Rectal smooth muscle tissue (tissue), 1 donor: Measurements from ENCODE around the gene PSMD13.

Source experiments
- H3K27ac ChIP-seq: one replicate; pipeline ENCODE4 v1.7.0; 2013; ENCODE audit warnings: low read depth, low read length, inconsistent platforms
- H3K27me3 ChIP-seq: one replicate; pipeline ENCODE4 v1.7.0; 2013; ENCODE audit warnings: low read length; ENCODE audit not compliant: control insufficient read depth, insufficient read depth
- H3K36me3 ChIP-seq: one replicate; pipeline ENCODE4 v1.7.0; 2013; ENCODE audit warnings: low read length; ENCODE audit not compliant: control insufficient read depth, insufficient read depth
- H3K4me1 ChIP-seq: one replicate; pipeline ENCODE4 v1.7.0; 2013; ENCODE audit warnings: low read length; ENCODE audit not compliant: control insufficient read depth, insufficient read depth
- H3K4me3 ChIP-seq: one replicate; pipeline ENCODE4 v1.7.0; 2013; ENCODE audit warnings: low read length
- H3K9ac ChIP-seq: one replicate; pipeline ENCODE4 v1.7.0; 2013; ENCODE audit warnings: low read length

Gene PSMD13

GRCh38 chr11:279040-279965 is 42.5 kb downstream of the PSMD13 start:
- peak overlapping the region; percentile 21 for H3K4me3 ChIP-seq
- H3K27ac ChIP-seq, result no peak overlapping the region
- no peaks in the 10 kb centered on the region for H3K36me3 ChIP-seq
- peaks cover 37% of the 10 kb centered on the region for H3K27me3 ChIP-seq
- H3K9ac ChIP-seq, result no peak overlapping the region
- no peaks in the 10 kb centered on the region for H3K4me1 ChIP-seq

GRCh38 chr11:279966-280705 is 43.4 kb downstream of the PSMD13 start:
- H3K4me3 ChIP-seq, result peak overlapping the region; percentile 57
- no peaks in the 10 kb centered on the region for H3K36me3 ChIP-seq
- peaks cover 40% of the 10 kb centered on the region for H3K27me3 ChIP-seq
- H3K9ac ChIP-seq, result no peak overlapping the region
- H3K4me1 ChIP-seq, result no peaks in the 10 kb centered on the region
- H3K27ac ChIP-seq, result no peak overlapping the region

GRCh38 chr11:280706-281485 is 44.1 kb downstream of the PSMD13 start:
- Histone ChIP-seq H3K27me3 (peaks cover 43% of the 10 kb centered on the region), H3K9ac (no peak overlapping the region), H3K4me3 (peak overlapping the region; percentile 57), H3K4me1 (no peaks in the 10 kb centered on the region), H3K36me3 (no peaks in the 10 kb centered on the region), H3K27ac (no peak overlapping the region)

DNA sequence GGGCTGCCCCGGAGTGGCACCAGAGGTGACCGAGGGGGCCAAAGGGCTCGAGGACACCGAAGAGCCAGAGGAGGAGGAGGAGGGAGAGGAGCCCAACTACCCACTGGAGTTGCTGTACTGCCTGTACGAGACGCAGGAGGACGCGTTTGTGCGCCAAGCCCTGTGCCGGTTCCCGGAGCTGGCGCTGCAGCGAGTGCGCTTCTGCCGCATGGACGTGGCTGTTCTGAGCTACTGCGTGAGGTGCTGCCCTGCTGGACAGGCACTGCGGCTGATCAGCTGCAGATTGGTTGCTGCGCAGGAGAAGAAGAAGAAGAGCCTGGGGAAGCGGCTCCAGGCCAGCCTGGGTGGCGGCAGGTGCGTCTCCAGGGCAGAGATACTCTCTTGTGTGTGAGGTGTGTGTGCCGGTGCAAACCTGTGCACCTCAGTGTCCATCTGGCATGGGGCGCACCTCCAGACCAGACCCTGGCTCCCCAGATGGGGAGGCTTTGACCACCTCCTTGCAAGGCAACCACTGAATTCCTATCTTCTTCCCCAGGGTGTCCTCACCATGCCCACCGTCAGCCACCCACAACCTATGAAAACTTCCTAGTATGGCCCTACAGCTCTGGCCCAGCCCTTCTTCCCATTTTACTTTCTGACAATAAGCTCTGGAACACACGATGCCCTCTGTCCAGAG is 44.8 kb downstream of the PSMD13 start:
- Histone ChIP-seq H3K36me3 (no peaks in the 10 kb centered on the region), H3K4me3 (peak overlapping the region; percentile 47), H3K27me3 (peaks cover 44% of the 10 kb centered on the region), H3K9ac (no peak overlapping the region), H3K4me1 (no peaks in the 10 kb centered on the region), H3K27ac (no peak overlapping the region)

- Histone ChIP-seq H3K9ac (no peak overlapping the region), H3K27ac (no peak overlapping the region), H3K27me3 (peaks cover 47% of the 10 kb centered on the region), H3K4me1 (no peaks in the 10 kb centered on the region), H3K4me3 (no peak overlapping the region), H3K36me3 (no peaks in the 10 kb centered on the region)
These were observed 45.4 kb downstream of the PSMD13 start for GRCh38 chr11:282171-282570.

DNA sequence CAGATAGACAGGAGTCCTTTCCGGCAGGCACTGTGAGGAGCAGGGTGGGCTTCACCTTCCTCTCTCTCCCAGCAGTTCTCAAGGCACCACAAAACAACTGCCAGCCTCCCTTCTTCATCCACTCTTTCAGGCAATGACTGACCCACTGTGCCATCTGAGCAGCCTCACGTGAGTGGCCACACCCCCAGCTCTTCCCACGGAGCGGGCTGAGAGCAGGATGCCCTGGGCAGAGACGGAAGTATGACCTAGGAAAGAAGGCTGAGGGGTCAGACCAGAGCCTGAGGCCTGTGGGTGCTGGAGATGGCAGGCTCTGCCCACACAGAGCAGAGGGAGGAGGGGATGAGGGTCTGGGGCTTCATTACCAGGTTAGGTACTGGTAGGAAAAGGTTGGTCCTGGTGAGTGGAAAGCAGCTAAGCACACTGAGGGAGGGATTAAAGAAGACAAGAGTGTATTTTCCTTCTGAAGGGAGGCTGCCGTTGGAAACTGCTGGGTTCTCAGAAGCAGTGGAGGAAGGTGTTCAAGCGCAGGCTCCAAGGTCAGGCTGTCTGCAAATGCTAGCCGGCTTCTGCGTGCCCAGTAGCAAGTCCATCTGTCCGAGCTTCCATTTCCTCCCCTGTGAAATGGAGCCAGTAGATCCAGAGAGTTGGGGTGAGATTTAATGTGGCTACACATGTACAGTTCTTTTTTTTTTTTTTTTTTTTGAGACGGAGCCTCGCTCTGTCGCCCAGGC is 46.0 kb downstream of the PSMD13 start:
- no peak overlapping the region for H3K27ac ChIP-seq
- no peak overlapping the region for H3K4me3 ChIP-seq
- H3K9ac ChIP-seq, result no peak overlapping the region
- no peaks in the 10 kb centered on the region for H3K4me1 ChIP-seq
- H3K27me3 ChIP-seq, result peaks cover 51% of the 10 kb centered on the region
- no peaks in the 10 kb centered on the region for H3K36me3 ChIP-seq

DNA sequence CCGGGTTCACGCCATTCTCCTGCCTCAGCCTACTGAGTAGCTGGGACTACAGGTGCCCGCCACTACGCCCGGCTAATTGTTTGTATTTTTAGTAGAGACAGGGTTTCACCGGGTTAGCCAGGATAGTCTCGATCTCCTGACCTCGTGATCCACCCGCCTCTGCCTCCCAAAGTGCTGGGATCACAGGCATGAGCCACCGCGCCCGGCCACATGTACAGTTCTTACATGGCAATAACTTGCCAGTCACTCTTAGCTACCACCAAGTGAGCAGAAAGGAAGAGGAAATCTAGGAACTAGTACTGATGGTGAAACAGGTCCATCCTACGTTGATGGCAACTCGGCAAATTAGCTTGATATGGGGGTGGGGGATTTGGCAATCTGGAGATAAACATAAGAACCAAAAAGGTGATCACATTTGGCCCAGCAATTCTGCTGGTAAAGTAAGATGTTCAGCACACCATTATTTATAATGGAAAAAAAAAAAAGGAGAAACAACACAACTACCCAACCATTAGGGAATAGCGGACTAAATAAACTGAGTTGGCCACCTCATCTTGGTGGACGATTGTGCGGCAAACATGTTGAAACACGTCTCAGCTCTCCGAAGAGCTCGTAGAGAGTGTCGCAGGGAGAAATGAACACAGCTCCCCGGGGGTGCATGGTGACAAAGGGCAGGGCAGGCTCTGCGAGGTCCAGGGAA is 46.8 kb downstream of the PSMD13 start:
- H3K9ac ChIP-seq, result no peak overlapping the region
- H3K4me3 ChIP-seq, result no peak overlapping the region
- H3K4me1 ChIP-seq, result no peaks in the 10 kb centered on the region
- H3K27me3 ChIP-seq, result peaks cover 55% of the 10 kb centered on the region
- H3K36me3 ChIP-seq, result no peaks in the 10 kb centered on the region
- no peak overlapping the region for H3K27ac ChIP-seq

DNA sequence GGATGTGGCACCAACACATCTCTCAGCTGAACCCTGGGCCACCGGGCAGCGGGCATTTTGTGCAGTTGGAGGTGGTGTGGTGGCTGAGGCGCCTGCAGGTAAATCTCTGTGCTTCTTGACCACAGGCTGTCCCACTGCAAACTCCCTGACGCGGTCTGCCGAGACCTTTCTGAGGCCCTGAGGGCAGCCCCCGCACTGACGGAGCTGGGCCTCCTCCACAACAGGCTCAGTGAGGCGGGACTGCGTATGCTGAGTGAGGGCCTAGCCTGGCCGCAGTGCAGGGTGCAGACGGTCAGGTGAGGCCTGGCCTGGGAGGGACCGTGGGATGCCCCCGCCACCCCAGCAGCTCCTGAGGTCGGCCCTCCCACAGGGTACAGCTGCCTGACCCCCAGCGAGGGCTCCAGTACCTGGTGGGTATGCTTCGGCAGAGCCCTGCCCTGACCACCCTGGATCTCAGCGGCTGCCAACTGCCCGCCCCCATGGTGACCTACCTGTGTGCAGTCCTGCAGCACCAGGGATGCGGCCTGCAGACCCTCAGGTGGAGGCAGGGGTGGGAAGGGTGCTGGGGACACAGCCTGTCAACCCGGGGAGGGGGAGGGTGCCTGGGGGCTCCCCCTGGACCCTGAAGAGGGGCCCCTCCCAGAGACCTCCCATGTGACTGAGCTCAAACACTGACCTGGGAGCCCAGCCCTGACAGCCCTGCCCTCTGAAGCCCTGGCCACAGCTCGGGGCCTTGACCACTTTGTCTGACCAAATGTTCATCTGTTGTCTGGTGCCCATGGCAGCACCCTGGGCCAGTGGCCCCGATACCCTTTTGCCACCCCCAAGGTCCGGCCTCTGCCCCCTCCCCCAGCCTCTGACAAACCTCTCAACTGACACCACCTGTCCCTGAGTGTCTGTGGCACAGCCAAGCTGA is 47.6 kb downstream of the PSMD13 start:
- Histone ChIP-seq H3K27ac (no peak overlapping the region), H3K4me3 (no peak overlapping the region), H3K4me1 (no peaks in the 10 kb centered on the region), H3K27me3 (peaks cover 50% of the 10 kb centered on the region), H3K9ac (no peak overlapping the region), H3K36me3 (no peaks in the 10 kb centered on the region)

- no peak overlapping the region for H3K27ac ChIP-seq
- H3K4me3 ChIP-seq, result no peak overlapping the region
- no peak overlapping the region for H3K9ac ChIP-seq
- no peaks in the 10 kb centered on the region for H3K4me1 ChIP-seq
- H3K27me3 ChIP-seq, result peaks cover 45% of the 10 kb centered on the region
- no peaks in the 10 kb centered on the region for H3K36me3 ChIP-seq
These were observed 48.5 kb downstream of the PSMD13 start for GRCh38 chr11:285021-285893.

- H3K9ac ChIP-seq, result no peak overlapping the region
- H3K27ac ChIP-seq, result no peak overlapping the region
- H3K36me3 ChIP-seq, result no peaks in the 10 kb centered on the region
- no peak overlapping the region for H3K4me3 ChIP-seq
- no peaks in the 10 kb centered on the region for H3K4me1 ChIP-seq
- peaks cover 40% of the 10 kb centered on the region for H3K27me3 ChIP-seq
These were observed 49.1 kb downstream of the PSMD13 start for GRCh38 chr11:285894-286220.
